HEK293T (cell line): ENCODE results near the gene ACSS3.
"Not testable (repeated sequence)": the region's sequence is repeated elsewhere in the genome, so short reads cannot be mapped to it uniquely, and the experiment has no call there.

Experiments used
- CTCF ChIA-PET: fragments of 350-600 bp; formaldehyde crosslinking; extraction: SDS; loops from one replicate; lab custom pipeline; 2021; ENCODE audit warnings: antibody characterized with exemption, inconsistent platforms; lab: Yijun Ruan, JAX
- POLR2A ChIA-PET: fragments of 350-600 bp; formaldehyde crosslinking; extraction: SDS; loops from one replicate; lab custom pipeline; 2020; ENCODE audit warnings: antibody characterized with exemption, inconsistent platforms; lab: Yijun Ruan, JAX
- DNase-seq: peaks from one replicate; pipeline ENCODE4 v3.0.0; 2012; ENCODE audit warnings: mixed read lengths; ENCODE audit errors: extremely low spot score
- ARNT ChIP-seq: fragments of 450-650 bp; IDR thresholded peaks from 2 replicates; pipeline ENCODE4 v1.6.1; 2017; ENCODE audit warnings: mild to moderate bottlenecking
- BHLHE40 ChIP-seq: fragments of 450-650 bp; IDR thresholded peaks from 2 replicates; pipeline ENCODE4 v1.6.1; 2016; ENCODE audit warnings: mild to moderate bottlenecking, moderate library complexity, borderline replicate concordance
- CTBP1 ChIP-seq: fragments of 450-650 bp; IDR thresholded peaks from 2 replicates; pipeline ENCODE4 v1.6.1; 2016; ENCODE audit warnings: borderline replicate concordance
- ELF4 ChIP-seq: fragments of 450-650 bp; IDR thresholded peaks from 2 replicates; pipeline ENCODE4 v1.6.1; 2017; ENCODE audit warnings: antibody characterized with exemption
- FOXA1 ChIP-seq: fragments of 450-650 bp; IDR thresholded peaks from 2 replicates; pipeline ENCODE4 v1.6.1; 2016; ENCODE audit warnings: mild to moderate bottlenecking
- FOXK2 ChIP-seq: fragments of 450-650 bp; IDR thresholded peaks from 2 replicates; pipeline ENCODE4 v1.6.1; 2016; ENCODE audit warnings: mild to moderate bottlenecking
- FOXM1 ChIP-seq: fragments of 450-650 bp; IDR thresholded peaks from 2 replicates; pipeline ENCODE4 v1.6.1; 2017; ENCODE audit warnings: mild to moderate bottlenecking, borderline replicate concordance
- HDGF ChIP-seq: fragments of 450-650 bp; IDR thresholded peaks from 2 replicates; pipeline ENCODE4 v1.6.1; 2017; ENCODE audit warnings: antibody characterized with exemption, borderline replicate concordance
- L3MBTL2 ChIP-seq: fragments of 450-650 bp; conservative IDR thresholded peaks from 2 replicates; pipeline ENCODE4 v1.6.1; 2016; ENCODE audit warnings: mild to moderate bottlenecking
- LEF1 ChIP-seq: fragments of 450-650 bp; IDR thresholded peaks from 2 replicates; pipeline ENCODE4 v1.6.1; 2017; ENCODE audit warnings: mild to moderate bottlenecking, borderline replicate concordance
- NFRKB ChIP-seq: fragments of 450-650 bp; IDR thresholded peaks from 2 replicates; pipeline ENCODE4 v1.6.1; 2016; ENCODE audit warnings: mild to moderate bottlenecking, moderate library complexity
- PKNOX1 ChIP-seq: fragments of 450-650 bp; IDR thresholded peaks from 2 replicates; pipeline ENCODE4 v1.6.1; 2016
- SP1 ChIP-seq: fragments of 450-650 bp; IDR thresholded peaks from 2 replicates; pipeline ENCODE4 v1.6.1; 2017
- SUZ12 ChIP-seq: fragments of 450-650 bp; IDR thresholded peaks from 2 replicates; pipeline ENCODE4 v1.6.1; 2016; ENCODE audit warnings: mild to moderate bottlenecking
- TARDBP ChIP-seq: fragments of 450-650 bp; IDR thresholded peaks from 2 replicates; pipeline ENCODE4 v1.6.1; 2016
- ZNF384 ChIP-seq: fragments of 450-650 bp; IDR thresholded peaks from 2 replicates; pipeline ENCODE4 v1.6.1; 2016

ACSS3 gene

GRCh38 chr12:81114226-81114625 lies 36.3 kb downstream of the ACSS3 start:
- CTCF ChIA-PET: no interaction called here
- POLR2A ChIA-PET: no interaction called here
- DNase-seq: no peak
- TF ChIP-seq ARNT: no peak
- TF ChIP-seq CTBP1: no peak
- no peak for TF ChIP-seq NFRKB
- TF ChIP-seq LEF1: no peak
- no peak for TF ChIP-seq PKNOX1
- no peak for TF ChIP-seq SUZ12
- TF ChIP-seq TARDBP: no peak

- DNase-seq, POLR2A ChIA-PET, CTCF ChIA-PET: not testable (repeated sequence)
Observed at GRCh38 chr12:81119069-81119468, 41.2 kb downstream of the ACSS3 start.

GRCh38 chr12:81120961-81121360 lies 43.1 kb downstream of the ACSS3 start:
- TF ChIP-seq SUZ12 (no peak), ELF4 (no peak), ZNF384 (no peak), TARDBP (no peak), SP1 (no peak), BHLHE40 (no peak), ARNT (no peak), LEF1 (no peak), L3MBTL2 (no peak), CTBP1 (no peak), FOXK2 (no peak), NFRKB (no peak), FOXA1 (no peak), FOXM1 (no peak), HDGF (no peak), PKNOX1 (no peak)
- CTCF ChIA-PET: no interaction called here
- POLR2A ChIA-PET: no interaction called here
- DNase-seq: no peak

- DNase-seq: no peak
- POLR2A ChIA-PET: no interaction called here
- CTCF ChIA-PET: no interaction called here
- TF ChIP-seq NFRKB: no peak
- TF ChIP-seq FOXA1: no peak
- TF ChIP-seq CTBP1: no peak
- no peak for TF ChIP-seq LEF1
- no peak for TF ChIP-seq FOXM1
- TF ChIP-seq SUZ12: no peak
- no peak for TF ChIP-seq L3MBTL2
- TF ChIP-seq PKNOX1: no peak
- no peak for TF ChIP-seq FOXK2
- TF ChIP-seq ARNT: no peak
- no peak for TF ChIP-seq ZNF384
- no peak for TF ChIP-seq SP1
- TF ChIP-seq TARDBP: no peak
- no peak for TF ChIP-seq BHLHE40
- no peak for TF ChIP-seq ELF4
- no peak for TF ChIP-seq HDGF
Observed at GRCh38 chr12:81123611-81124010, 45.7 kb downstream of the ACSS3 start.

GRCh38 chr12:81125691-81126090 lies 47.8 kb downstream of the ACSS3 start:
- DNase-seq: no peak
- ChIA-PET POLR2A (no interaction called here), CTCF (no interaction called here)
- TF ChIP-seq ARNT (no peak), TARDBP (no peak), SUZ12 (no peak), LEF1 (no peak), NFRKB (no peak), SP1 (no peak), ELF4 (no peak), ZNF384 (no peak), CTBP1 (no peak), BHLHE40 (no peak), FOXK2 (no peak), FOXA1 (no peak), HDGF (no peak), L3MBTL2 (no peak), FOXM1 (no peak), PKNOX1 (no peak)

GRCh38 chr12:81128930-81129554 lies 51.2 kb downstream of the ACSS3 start:
- DNase-seq: peak; percentile 54
- TF ChIP-seq FOXK2 (0 out of 2 replicates have a peak, but pooled peaks have one; percentile 18), SP1 (no peak), BHLHE40 (no peak), FOXM1 (no peak), PKNOX1 (no peak), ZNF384 (no peak), HDGF (no peak)
- CTCF ChIA-PET: interaction anchor here (0.9 kb wide), 1 partner anchor 17 kb away, joined by 3 read pairs; no protein-coding TSS in a partner anchor
- POLR2A ChIA-PET: no interaction called here
